KG1 (cell line): ENCODE results near the gene LRRC55.

Experiments
- DNase-seq: peaks from one replicate; lab custom pipeline; 2025; lab: John Stamatoyannopoulos, UW

Gene LRRC55

DNA sequence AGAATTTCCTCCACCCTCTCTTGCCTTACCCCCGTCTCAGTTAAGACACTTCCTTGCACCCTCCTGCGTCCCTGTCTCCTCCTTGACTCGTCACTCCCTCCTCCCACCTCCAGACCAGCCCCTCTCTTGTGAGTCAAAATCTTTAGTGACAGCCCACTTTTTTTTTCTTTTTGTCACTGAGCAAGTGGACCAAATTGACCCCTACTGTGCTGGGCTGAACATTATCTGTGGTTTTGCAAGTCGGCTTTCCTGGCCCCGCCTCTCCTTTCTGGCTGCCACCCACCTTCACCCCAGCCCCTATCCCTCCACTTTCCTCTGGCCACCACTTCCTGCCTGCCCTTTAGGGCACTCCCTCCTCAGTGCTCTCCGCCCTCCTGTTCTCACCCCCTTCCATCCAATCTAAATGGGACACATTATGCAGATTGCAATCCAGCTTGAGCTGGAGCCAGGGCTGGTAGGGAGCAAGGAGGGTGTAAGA is 55.5 kb downstream of the LRRC55 start, which contains the start of gene APLNR:
Gene APLNR (minus strand): TSS at position 47 of the 478 bp plus-strand sequence. CDS start 246 bp downstream, outside the sequence.
- DNase-seq = no peak

GRCh38 chr11:57239348-57239747 is 57.6 kb downstream of the LRRC55 start:
- DNase-seq = no peak

- no peak for DNase-seq
Observed at GRCh38 chr11:57240007-57240406, 58.3 kb downstream of the LRRC55 start.

DNA sequence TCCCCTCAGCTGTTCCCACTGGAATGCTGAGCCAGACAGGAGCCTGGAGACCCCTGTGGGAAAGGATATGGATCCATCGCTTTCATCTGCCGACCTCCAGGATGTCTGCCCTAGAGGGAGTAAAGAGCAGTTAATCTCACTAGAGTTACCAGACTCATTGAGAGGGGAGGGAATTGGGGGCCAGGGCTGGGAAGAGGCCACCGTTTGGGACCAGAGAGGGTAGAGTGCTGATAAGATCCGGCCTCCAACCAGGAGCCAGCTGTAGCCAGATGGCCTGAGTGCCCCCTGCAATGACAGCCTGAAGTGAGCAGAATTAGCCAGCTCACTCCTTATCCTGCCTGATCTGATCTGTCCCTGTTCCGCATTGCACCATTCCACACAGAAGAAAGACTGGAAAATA is 59.0 kb downstream of the LRRC55 start:
- DNase-seq = no peak
